NB4 (cell line): Measurements from ENCODE around the gene CASTOR2.

ENCODE experiments used
- DNase-seq: peaks from one replicate; pipeline ENCODE4 v3.0.0; 2010; ENCODE audit warnings: low read depth
- H3K4me3 ChIP-seq: one replicate; pipeline ENCODE4 v1.5.1; 2011; ENCODE audit warnings: mild to moderate bottlenecking, low read depth, low read length, moderate library complexity
- MYC ChIP-seq: IDR thresholded peaks from 2 replicates; pipeline ENCODE4 v1.6.1; 2011; ENCODE audit warnings: low read depth, low read length
- POLR2A ChIP-seq: IDR thresholded peaks from 2 replicates; pipeline ENCODE4 v1.6.1; 2011; ENCODE audit warnings: mild to moderate bottlenecking; ENCODE audit not compliant: insufficient read length; ENCODE audit errors: extremely low read depth
- TF ChIP-seq, protein P1 (sequence below): IDR thresholded peaks from 2 replicates; pipeline ENCODE4 v1.6.1; 2011; ENCODE audit warnings: low read depth, low read length
- TF ChIP-seq, protein P2 (sequence below): IDR thresholded peaks from one replicate; pipeline ENCODE4 v1.5.1; 2012; ENCODE audit warnings: low read depth, low read length

CASTOR2 gene

DNA sequence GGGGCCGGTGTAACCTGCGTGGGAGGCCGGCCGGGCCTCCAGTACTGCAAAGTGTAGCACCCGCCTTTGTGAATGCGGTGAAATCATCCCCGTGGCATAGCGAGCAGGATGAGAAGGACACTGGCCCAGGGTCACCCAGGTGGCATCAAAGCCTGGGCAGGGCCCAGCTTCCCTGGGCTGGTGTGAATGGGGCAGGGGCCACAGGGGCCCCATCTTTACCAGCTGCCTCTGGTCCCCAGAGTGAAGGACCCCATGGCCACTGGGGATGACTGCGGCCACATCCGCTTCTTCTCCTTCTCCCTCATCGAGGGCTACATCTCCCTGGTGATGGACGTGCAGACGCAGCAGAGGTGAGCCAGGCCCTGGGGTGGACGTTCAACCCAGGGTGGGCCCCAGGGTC is 55.3 kb downstream of the CASTOR2 start:
- H3K4me3 ChIP-seq, result no peak overlapping the region
- DNase-seq, result no peak
- TF ChIP-seq MYC (no peak), POLR2A (no peak)
- TF ChIP-seq, protein P1, sequence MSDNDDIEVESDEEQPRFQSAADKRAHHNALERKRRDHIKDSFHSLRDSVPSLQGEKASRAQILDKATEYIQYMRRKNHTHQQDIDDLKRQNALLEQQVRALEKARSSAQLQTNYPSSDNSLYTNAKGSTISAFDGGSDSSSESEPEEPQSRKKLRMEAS, result no peak
- TF ChIP-seq, protein P2, sequence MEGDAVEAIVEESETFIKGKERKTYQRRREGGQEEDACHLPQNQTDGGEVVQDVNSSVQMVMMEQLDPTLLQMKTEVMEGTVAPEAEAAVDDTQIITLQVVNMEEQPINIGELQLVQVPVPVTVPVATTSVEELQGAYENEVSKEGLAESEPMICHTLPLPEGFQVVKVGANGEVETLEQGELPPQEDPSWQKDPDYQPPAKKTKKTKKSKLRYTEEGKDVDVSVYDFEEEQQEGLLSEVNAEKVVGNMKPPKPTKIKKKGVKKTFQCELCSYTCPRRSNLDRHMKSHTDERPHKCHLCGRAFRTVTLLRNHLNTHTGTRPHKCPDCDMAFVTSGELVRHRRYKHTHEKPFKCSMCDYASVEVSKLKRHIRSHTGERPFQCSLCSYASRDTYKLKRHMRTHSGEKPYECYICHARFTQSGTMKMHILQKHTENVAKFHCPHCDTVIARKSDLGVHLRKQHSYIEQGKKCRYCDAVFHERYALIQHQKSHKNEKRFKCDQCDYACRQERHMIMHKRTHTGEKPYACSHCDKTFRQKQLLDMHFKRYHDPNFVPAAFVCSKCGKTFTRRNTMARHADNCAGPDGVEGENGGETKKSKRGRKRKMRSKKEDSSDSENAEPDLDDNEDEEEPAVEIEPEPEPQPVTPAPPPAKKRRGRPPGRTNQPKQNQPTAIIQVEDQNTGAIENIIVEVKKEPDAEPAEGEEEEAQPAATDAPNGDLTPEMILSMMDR, result no peak

DNA sequence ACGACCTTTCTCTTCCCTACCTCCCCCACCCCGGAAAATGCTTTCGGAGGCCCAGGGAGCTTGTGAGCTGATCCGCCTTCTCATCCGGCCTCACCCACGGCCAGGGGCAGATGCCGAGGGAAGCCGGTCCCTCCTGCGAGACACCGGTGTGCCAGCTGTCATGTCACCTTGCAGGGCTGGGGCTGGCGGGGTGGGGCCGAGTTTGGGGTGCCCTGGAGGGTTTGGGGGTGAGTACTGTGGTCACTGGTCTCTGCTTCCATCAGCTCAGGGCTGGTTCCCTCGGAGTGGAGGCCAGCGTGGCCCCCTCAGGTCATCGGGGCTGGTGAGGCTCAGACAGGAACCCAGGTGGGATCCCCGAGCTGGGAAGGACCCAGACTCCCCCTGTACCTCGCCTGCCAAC is 60.4 kb downstream of the CASTOR2 start:
- no peak overlapping the region for H3K4me3 ChIP-seq
- TF ChIP-seq, protein P2, result no peak
- TF ChIP-seq, protein P1, result no peak
- no peak for TF ChIP-seq MYC

DNA sequence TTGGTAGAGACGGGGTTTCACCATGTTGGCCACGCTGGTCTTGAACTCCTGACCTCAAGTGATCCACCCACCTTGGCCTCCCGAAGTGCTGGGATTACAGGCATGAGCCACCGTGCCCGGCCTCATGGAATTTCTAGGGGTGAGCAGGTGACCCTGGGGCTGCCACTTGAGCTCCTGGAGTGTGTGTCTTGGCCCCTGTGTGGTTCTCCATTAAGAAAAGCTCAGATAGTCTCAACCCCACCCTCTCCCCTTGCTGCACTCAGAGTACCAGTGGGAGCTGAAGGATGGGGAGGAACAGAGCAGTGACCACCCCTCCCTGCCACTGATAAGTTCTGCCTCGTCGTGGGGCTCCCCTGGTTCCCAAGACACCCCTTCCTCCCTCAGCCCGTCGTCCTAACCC is 63.8 kb downstream of the CASTOR2 start:
- DNase-seq, result no peak
- H3K4me3 ChIP-seq, result no peak overlapping the region
- TF ChIP-seq, protein P2, result no peak
- TF ChIP-seq POLR2A (no peak), MYC (no peak)
- TF ChIP-seq, protein P1, result no peak

More for the DNA sequence above, 60.4 kb downstream of the CASTOR2 start:
- no peak for DNase-seq

DNA sequence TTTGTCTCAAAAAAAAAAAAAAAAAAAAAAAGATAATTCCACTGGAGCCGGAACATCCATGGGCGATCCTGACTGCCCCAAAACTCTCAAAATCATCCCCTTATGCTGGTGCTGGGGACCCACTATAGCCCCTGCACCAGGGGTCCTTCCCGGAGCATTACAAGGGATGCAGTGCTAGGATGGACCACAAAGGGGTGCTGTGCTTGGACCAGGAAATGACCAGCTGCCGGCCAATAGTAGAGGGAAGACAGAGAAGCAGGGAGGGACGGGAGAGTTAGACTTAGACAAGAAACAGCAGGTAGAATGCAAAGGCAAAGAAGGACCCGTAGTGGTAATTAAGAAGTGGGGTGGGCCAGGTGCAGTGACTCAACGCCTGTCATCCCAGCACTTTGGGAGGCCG is 68.6 kb downstream of the CASTOR2 start:
- TF ChIP-seq MYC (no peak), POLR2A (no peak)
- TF ChIP-seq, protein P2, result peak; percentile 49
- TF ChIP-seq, protein P1, result no peak
- H3K4me3 ChIP-seq, result no peak overlapping the region
- DNase-seq, result peak; percentile 33

DNA sequence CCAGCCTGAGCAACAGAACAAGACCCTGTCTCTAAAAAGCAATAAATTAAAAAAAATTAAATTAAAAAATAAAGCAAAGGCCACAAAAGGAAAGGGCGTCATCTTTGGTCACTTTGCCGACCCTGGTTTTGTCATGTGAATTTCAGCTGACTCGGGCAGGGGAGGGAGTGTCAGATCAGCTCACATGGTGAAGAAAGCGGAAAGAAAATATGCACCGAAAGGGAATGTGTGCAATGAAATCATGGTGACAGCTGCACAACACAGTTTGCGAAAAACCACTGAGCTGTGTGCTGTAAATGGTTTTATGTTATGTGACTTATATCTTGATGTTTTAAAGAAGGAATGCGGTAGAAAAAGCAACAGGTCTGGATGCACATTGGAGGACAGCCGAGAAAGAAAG is 69.3 kb downstream of the CASTOR2 start:
- no peak for DNase-seq
- no peak overlapping the region for H3K4me3 ChIP-seq
- TF ChIP-seq, protein P1, result no peak
- no peak for TF ChIP-seq POLR2A
- no peak for TF ChIP-seq MYC
- TF ChIP-seq, protein P2, result no peak

DNA sequence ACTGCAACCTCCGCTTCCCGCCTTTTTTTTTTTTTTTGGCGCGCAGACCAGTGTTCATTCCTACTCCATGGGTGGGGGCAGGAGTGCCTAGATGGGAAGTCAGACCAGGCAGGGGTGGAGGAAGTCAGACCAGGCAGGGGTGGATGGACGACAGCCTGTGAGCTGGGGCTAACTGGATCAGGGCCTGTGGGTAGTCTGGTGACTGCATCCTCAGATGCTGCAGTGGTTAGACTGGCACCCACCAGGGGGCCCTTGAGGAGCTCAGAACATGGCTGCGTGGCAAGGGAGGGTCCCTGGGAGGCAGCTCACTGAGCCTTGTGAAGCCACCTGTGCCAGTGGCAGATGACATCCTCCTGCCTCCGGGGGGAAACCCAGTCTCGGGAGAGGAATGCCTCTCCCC is 74.0 kb downstream of the CASTOR2 start:
- H3K4me3 ChIP-seq, result no peak overlapping the region
- DNase-seq, result peak; percentile 31
- TF ChIP-seq POLR2A, result no peak
- TF ChIP-seq, protein P2, result peak; percentile 25
